SK-N-SH (cell line): ENCODE data around the gene CSNK2A1.

Source experiments
- CHD2 ChIP-seq: fragments of 150-350 bp; IDR thresholded peaks from 2 replicates; pipeline ENCODE4 v1.6.1; 2018; ENCODE audit warnings: low read length; ENCODE audit not compliant: partially characterized antibody
- TF ChIP-seq, protein P1 (sequence below): fragments of 200-600 bp; sonication (generic); IDR thresholded peaks from 2 replicates; pipeline ENCODE4 v1.6.1; 2017; ENCODE audit warnings: antibody characterized with exemption, mild to moderate bottlenecking, moderate library complexity

DNA sequence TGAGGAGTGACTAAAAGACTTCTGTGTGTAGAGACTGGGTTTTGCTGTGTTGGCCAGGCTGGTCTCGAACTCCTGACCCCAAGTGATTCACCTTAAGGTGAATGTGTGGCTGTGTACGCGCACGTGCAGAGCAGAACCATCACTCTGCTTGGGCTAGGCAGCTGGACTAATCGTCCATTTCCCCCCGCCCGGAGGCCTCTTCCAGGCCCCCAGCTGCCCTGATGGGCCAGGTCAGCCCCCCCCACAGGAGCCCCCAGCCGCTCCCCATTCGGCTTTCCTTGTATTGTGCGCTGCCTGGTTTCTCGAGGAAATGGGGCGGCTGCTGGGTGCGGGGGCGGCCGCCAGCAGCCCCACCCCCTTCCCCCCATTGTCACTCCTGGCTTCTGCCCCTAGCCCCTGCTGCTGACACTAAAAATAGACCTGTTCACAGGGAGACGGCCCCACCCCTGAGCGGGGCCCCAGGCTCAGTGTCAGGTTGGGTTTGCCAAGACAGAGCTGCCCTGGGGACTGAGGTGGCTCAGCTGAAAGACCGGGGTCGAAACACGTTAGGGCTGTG lies 24.6 kb upstream of the CSNK2A1 start:
- no peak for TF ChIP-seq CHD2
- TF ChIP-seq, protein P1, sequence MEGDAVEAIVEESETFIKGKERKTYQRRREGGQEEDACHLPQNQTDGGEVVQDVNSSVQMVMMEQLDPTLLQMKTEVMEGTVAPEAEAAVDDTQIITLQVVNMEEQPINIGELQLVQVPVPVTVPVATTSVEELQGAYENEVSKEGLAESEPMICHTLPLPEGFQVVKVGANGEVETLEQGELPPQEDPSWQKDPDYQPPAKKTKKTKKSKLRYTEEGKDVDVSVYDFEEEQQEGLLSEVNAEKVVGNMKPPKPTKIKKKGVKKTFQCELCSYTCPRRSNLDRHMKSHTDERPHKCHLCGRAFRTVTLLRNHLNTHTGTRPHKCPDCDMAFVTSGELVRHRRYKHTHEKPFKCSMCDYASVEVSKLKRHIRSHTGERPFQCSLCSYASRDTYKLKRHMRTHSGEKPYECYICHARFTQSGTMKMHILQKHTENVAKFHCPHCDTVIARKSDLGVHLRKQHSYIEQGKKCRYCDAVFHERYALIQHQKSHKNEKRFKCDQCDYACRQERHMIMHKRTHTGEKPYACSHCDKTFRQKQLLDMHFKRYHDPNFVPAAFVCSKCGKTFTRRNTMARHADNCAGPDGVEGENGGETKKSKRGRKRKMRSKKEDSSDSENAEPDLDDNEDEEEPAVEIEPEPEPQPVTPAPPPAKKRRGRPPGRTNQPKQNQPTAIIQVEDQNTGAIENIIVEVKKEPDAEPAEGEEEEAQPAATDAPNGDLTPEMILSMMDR: no peak
